ENCODE measurements around the gene RTL10.

Gene RTL10

DNA sequence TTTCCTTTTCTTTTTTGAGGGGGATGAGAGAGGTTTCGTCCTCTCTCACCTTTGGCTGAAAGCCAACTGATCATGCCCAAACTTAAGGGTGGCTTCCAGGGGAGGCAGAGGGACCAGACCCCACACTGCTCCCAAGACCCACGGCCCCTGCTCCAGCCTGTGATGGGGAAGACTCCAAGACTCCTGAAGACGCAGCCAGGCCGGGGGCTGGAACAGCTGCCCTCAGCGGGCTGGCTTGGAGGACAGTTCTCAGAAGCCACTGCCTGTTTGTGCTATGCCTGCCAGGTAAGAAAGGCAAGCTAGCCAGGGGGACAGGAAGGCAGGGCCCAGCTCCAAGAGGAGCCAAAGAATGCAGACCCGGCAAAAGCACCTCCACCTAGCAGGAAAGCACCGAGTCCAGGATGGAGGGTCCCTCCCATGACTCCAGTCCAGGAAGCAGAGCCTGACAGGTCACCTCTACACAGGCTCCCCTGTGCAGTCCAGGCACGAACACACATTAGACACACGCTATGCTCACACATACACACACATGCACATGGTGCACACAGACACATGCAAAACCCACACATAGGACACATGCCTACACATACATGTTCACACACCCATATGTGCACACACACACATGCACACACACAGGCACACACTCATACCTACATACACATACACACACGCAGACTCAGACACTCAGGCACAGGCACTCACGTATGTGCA, 31.3 kb downstream of the RTL10 start:
- TF ChIP-seq, protein P1, sequence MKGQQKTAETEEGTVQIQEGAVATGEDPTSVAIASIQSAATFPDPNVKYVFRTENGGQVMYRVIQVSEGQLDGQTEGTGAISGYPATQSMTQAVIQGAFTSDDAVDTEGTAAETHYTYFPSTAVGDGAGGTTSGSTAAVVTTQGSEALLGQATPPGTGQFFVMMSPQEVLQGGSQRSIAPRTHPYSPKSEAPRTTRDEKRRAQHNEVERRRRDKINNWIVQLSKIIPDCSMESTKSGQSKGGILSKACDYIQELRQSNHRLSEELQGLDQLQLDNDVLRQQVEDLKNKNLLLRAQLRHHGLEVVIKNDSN (IDR thresholded peaks at IDR 0.05): no peak
- TF ChIP-seq, protein P2, sequence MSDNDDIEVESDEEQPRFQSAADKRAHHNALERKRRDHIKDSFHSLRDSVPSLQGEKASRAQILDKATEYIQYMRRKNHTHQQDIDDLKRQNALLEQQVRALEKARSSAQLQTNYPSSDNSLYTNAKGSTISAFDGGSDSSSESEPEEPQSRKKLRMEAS (IDR thresholded peaks at IDR 0.05): no peak
- no peak for TF ChIP-seq EGR1 (IDR thresholded peaks at IDR 0.05)
- TF ChIP-seq ZBTB7A (IDR thresholded peaks at IDR 0.05; ENCODE audit: low read depth): no peak
- no peak for TF ChIP-seq FOXM1 (IDR thresholded peaks at IDR 0.05; ENCODE audit: borderline replicate concordance, low read depth)
- no peak for TF ChIP-seq CEBPB (IDR thresholded peaks at IDR 0.05)
- no peak for TF ChIP-seq EP300 (IDR thresholded peaks at IDR 0.05; ENCODE audit: borderline replicate concordance)
- TF ChIP-seq CREB1 (IDR thresholded peaks at IDR 0.05; ENCODE audit: low read depth): no peak
- no peak for TF ChIP-seq NFIC (IDR thresholded peaks at IDR 0.05)
- no peak for TF ChIP-seq TEAD4 (IDR thresholded peaks at IDR 0.05)
- no peak for TF ChIP-seq RAD21 (IDR thresholded peaks at IDR 0.05; ENCODE audit: low read depth)
- no peak for TF ChIP-seq TAF1 (IDR thresholded peaks at IDR 0.05; ENCODE audit: low read depth)
- TF ChIP-seq, protein P3, sequence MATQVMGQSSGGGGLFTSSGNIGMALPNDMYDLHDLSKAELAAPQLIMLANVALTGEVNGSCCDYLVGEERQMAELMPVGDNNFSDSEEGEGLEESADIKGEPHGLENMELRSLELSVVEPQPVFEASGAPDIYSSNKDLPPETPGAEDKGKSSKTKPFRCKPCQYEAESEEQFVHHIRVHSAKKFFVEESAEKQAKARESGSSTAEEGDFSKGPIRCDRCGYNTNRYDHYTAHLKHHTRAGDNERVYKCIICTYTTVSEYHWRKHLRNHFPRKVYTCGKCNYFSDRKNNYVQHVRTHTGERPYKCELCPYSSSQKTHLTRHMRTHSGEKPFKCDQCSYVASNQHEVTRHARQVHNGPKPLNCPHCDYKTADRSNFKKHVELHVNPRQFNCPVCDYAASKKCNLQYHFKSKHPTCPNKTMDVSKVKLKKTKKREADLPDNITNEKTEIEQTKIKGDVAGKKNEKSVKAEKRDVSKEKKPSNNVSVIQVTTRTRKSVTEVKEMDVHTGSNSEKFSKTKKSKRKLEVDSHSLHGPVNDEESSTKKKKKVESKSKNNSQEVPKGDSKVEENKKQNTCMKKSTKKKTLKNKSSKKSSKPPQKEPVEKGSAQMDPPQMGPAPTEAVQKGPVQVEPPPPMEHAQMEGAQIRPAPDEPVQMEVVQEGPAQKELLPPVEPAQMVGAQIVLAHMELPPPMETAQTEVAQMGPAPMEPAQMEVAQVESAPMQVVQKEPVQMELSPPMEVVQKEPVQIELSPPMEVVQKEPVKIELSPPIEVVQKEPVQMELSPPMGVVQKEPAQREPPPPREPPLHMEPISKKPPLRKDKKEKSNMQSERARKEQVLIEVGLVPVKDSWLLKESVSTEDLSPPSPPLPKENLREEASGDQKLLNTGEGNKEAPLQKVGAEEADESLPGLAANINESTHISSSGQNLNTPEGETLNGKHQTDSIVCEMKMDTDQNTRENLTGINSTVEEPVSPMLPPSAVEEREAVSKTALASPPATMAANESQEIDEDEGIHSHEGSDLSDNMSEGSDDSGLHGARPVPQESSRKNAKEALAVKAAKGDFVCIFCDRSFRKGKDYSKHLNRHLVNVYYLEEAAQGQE (IDR thresholded peaks at IDR 0.05; ENCODE audit: low read depth): no peak
- no peak for TF ChIP-seq YY1 (IDR thresholded peaks at IDR 0.05; ENCODE audit: low read depth)
- no peak for TF ChIP-seq TCF12 (IDR thresholded peaks at IDR 0.05; ENCODE audit: low read depth)

DNA sequence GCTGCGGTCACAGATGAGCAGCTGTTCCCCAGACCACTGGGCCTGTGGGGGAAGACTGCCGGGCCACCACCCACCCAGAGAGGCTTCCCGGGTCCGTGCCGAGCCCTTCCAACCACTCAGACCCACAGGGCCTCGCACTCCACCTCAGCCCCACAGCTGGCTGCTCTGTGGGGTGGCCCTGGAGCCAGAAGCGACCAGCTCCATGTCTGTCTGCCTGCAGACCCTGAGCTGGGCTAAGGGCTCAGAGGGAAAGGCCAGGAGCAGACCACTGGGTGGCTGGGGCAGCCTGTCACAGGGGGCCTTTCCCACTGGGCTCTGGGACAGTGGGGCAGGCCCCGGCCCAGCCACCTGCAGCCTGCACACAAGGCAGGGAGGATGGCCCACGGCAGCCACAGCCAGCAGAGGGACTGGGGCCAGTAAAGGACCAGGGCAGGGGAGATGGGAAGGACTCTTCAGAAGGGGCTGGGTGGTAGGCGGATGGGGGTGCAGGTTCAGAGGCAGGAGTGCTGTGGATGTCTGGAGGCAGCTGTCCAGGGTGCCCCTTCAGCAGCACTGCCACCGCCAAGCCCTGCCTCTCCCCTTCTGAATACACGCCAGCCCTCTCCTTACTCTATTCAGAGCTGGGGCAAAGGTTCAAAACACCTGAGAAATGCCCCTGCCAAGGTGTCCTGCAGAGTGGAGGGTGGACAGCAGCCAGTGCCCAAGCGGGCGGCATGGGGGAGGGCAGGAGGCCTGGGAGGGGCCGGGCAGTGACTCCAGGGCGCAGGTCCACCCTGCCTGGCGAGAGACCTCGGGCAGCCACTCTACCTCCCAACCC, 32.2 kb downstream of the RTL10 start:
- no peak for TF ChIP-seq ZBTB7A (IDR thresholded peaks at IDR 0.05; ENCODE audit: low read depth)
- TF ChIP-seq, protein P3 (IDR thresholded peaks at IDR 0.05; ENCODE audit: low read depth): peak; percentile 42; the same call in 1 of the 2 replicates

DNA sequence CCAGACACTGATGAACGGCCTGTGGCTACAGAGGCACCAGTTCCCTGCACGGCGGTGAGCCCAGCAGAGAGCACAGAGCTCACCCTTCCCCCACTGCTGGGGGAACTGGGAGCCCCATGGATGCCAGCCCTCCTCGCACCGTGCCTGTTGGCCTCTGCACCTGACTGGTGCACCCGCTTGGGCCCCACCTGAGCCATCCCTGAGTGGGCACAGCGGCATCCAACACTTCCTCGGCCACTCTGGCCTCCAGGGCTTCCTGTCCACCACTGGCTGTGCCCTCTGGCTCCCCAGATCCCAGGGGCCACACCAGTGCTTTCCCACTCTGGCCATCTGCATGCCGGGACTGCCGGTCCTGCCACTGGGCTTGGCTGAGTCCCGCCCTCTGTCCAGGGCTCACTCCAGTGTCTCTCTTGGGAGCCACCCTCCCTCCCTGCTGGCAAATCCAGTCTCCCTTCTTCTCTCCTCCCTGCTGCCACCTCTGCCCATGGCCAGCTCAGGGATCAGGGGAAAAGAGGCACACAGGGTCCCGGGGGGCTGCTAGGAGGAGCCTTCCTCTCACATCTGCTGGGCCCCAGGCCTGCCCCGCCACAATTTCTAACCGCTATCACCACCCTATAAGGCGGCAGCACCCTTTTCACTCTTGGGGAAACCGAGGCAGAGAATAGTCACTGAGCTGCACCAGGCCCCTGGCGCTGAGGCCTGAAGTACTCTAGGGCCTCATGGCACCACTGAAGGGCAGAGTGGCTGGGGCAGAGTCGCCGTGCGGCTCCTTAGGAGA, 33.0 kb downstream of the RTL10 start:
- no peak for TF ChIP-seq EP300 (IDR thresholded peaks at IDR 0.05; ENCODE audit: borderline replicate concordance)
- TF ChIP-seq TEAD4 (IDR thresholded peaks at IDR 0.05): no peak
- TF ChIP-seq FOXM1 (IDR thresholded peaks at IDR 0.05; ENCODE audit: borderline replicate concordance, low read depth): no peak
- no peak for TF ChIP-seq RAD21 (IDR thresholded peaks at IDR 0.05; ENCODE audit: low read depth)
- TF ChIP-seq, protein P3 (IDR thresholded peaks at IDR 0.05; ENCODE audit: low read depth): no peak
- TF ChIP-seq, protein P2 (IDR thresholded peaks at IDR 0.05): no peak
- no peak for TF ChIP-seq CEBPB (IDR thresholded peaks at IDR 0.05)

DNA sequence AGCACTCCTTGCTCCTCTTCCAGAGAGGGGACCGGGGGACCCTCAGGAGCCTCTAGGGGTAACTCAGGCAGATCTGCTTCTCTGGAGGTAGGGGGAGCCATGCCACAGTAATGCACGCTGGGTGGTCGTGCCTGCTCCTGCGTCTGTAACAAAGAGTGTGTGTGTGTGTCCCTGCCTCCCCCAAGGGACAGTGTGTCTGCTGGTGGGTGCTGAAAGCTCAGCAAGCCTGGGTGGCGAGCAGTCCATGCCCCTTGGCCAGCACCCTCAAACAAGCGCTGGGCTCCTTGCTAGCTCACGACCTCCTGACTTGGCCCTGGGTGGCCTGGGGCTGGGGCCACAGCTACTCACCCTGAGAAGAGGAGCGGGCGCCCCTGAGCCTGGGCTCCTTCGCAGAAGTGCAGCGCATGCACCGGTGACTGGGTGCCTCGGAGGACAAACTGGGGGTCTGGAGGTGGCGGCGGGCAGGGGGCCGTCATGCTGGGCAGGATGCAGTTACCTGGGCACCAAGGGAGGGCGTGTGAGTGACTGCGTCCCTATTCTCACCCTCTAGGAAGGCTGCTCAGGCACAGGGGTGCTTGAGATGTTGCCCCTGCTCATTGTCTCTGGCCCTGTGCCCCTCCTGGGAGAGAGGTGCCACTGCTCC, 33.7 kb downstream of the RTL10 start:
- TF ChIP-seq CREB1 (IDR thresholded peaks at IDR 0.05; ENCODE audit: low read depth): no peak
- TF ChIP-seq TEAD4 (IDR thresholded peaks at IDR 0.05): no peak
- TF ChIP-seq FOXM1 (IDR thresholded peaks at IDR 0.05; ENCODE audit: borderline replicate concordance, low read depth): no peak
- no peak for TF ChIP-seq EP300 (IDR thresholded peaks at IDR 0.05; ENCODE audit: borderline replicate concordance)
- TF ChIP-seq, protein P1 (IDR thresholded peaks at IDR 0.05): no peak
- TF ChIP-seq, protein P2 (IDR thresholded peaks at IDR 0.05): no peak
- no peak for TF ChIP-seq ZBTB7A (IDR thresholded peaks at IDR 0.05; ENCODE audit: low read depth)
- TF ChIP-seq RAD21 (IDR thresholded peaks at IDR 0.05; ENCODE audit: low read depth): no peak; the same call in 1 of the 2 replicates
- no peak for TF ChIP-seq NFIC (IDR thresholded peaks at IDR 0.05)
- TF ChIP-seq TCF12 (IDR thresholded peaks at IDR 0.05; ENCODE audit: low read depth): no peak
- TF ChIP-seq YY1 (IDR thresholded peaks at IDR 0.05; ENCODE audit: low read depth): no peak

All from Ishikawa (cell line).